Activated naive CD4-positive, alpha-beta T cell treated with anti-CD3 and anti-CD28 coated beads, Interleukin-2, amount 10 ng/mL, durations not matched to agents 7 days and 5 days (primary cell): Measurements from ENCODE around the gene CBL.

Experiments
- CTCF ChIA-PET: fragments of 350-600 bp; sonication (Branson Sonifier 250); formaldehyde crosslinking; loops from one replicate; lab custom pipeline; 2021; ENCODE audit warnings: antibody characterized with exemption; lab: Charles Lee
- DNase-seq: peaks from one replicate; pipeline ENCODE4 v3.0.0-alpha.2; 2020
- H3K27ac Mint-ChIP-seq: one replicate; pipeline ENCODE4 v1.8.0; 2021; ENCODE audit warnings: mild to moderate bottlenecking, moderate library complexity, mixed read lengths
- H3K27me3 Mint-ChIP-seq: one replicate; pipeline ENCODE4 v1.8.0; 2021; ENCODE audit warnings: mild to moderate bottlenecking, mixed read lengths
- H3K36me3 Mint-ChIP-seq: one replicate; pipeline ENCODE4 v1.8.0; 2021; ENCODE audit warnings: mixed read lengths
- H3K4me1 Mint-ChIP-seq: one replicate; pipeline ENCODE4 v1.8.0; 2021; ENCODE audit warnings: mixed read lengths
- H3K4me3 Mint-ChIP-seq: one replicate; pipeline ENCODE4 v1.8.0; 2021; ENCODE audit warnings: mild to moderate bottlenecking, moderate library complexity, mixed read lengths
- H3K9me3 Mint-ChIP-seq: one replicate; pipeline ENCODE4 v1.8.0; 2021; ENCODE audit warnings: mixed read lengths

Gene CBL

DNA sequence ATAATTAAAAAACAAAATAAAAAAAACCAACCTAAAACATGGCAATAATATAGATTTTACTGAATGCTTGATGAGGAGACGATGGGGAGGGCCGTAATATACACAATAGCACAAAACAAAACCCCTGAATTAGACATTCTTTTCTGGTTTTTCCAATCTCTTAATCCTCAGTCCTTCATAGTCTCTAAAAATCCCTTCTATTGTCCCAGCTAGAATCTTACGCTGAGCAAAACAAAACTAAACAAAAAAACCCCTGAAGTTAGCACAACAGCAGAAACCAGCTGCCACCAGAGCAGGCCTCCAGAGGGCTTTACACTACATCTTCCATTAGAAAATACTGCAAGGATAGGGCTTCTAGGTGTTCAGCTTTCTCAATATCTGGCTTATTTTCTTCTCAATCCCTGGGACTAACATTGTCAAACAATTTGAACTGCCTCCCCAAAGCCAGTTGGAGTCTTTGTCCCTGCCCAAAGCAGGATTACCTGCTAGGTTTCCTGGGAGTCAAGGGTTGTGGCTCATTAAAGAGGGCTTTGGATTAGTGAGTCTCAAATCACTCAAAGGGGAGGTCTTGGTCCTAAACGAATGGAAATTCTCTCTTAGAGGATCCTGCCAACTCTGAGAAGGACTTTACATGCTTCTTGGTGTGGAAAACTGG is 126.1 kb downstream of the CBL start:
- Mint-ChIP-seq H3K36me3 (peaks cover 7% of the 10 kb centered on the region), H3K9me3 (no peaks in the 10 kb centered on the region), H3K27me3 (peaks cover 20% of the 10 kb centered on the region), H3K4me3 (no peak overlapping the region), H3K27ac (peak overlapping the region; percentile 61), H3K4me1 (peaks cover 44% of the 10 kb centered on the region)
- DNase-seq = no peak
- CTCF ChIA-PET = interaction anchor here (0.8 to 9.8 kb wide), 2 partner anchors 10 to 142 kb away, joined by 4 to 106 read pairs; no protein-coding TSS in a partner anchor

DNA sequence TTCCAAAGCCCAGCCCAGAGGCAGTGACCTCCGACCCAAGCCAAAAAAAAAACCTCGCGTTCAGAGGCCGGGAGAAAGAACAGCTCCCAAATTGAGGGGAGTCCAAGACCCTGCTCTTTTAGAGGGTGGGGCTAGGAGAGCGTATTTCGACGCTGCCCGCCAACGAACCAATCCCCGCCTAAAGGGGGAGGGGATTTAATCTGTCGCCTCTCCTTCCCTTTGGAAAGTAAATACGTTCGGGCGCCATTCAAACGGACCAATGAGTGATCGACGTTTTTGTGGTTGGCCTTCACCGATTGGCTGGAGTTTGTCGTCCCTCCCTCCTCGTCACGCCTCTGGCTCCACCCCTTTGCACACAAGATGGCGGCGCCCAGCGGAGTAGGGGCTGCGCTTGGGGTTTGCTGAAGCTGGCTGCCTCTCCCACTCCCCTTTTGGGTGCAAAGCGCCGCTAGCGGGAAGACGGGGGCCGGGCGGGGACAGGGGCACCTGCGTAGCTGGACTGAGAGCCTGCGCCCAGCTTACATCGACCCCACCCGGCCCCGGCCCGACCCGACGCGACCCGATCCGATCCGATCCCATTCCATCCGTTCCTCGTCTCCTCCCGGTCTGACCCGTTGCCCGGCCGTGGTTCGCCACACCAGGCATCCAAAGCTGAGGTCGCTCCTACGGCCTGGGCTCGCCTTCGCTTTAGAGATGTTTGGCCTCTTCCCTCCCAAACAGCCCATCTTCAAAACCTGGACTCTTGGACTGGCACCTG is 128.2 kb downstream of the CBL start, which contains the start of gene RNF26:
Gene RNF26 (plus strand): TSS at position 354 of the 757 bp plus-strand sequence. CDS start 596 bp downstream, outside the sequence.
- peak within 1 kb of the TSS; percentile 97 for H3K27ac Mint-ChIP-seq
- H3K4me1 Mint-ChIP-seq = peaks cover 62% of the 10 kb centered on the region
- peak; percentile 97 for DNase-seq
- H3K4me3 Mint-ChIP-seq = peak within 1 kb of the TSS; percentile 99
- no peaks in the 10 kb centered on the region for H3K9me3 Mint-ChIP-seq
- CTCF ChIA-PET = interaction anchor here (0.9 to 9.8 kb wide), 3 partner anchors 12 to 22 kb away, joined by 3 to 106 read pairs (median 3); partner anchors contain the start of gene MCAM
- H3K36me3 Mint-ChIP-seq = peaks cover 15% of the 10 kb centered on the region
- H3K27me3 Mint-ChIP-seq = peaks cover 25% of the 10 kb centered on the region

DNA sequence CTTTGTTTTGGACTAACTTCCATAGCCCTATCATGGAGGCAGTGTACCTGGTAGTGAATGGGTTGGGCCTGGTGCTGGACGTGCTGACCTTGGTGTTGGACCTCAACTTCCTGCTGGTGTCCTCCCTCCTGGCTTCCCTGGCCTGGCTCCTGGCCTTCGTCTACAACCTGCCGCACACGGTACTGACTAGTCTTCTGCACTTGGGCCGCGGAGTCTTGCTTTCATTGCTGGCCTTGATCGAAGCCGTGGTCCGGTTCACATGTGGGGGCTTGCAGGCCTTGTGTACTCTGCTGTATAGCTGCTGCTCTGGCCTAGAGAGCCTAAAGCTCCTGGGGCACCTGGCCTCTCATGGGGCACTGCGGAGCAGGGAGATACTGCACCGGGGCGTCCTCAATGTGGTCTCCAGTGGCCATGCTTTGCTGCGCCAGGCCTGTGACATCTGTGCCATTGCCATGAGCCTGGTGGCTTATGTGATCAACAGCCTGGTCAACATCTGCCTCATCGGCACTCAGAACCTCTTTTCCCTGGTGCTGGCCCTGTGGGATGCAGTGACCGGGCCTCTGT is 129.0 kb downstream of the CBL start:
- peak overlapping the region; percentile 99 for H3K4me3 Mint-ChIP-seq
- H3K27me3 Mint-ChIP-seq = peaks cover 31% of the 10 kb centered on the region
- H3K27ac Mint-ChIP-seq = peak overlapping the region; percentile 97
- H3K36me3 Mint-ChIP-seq = peaks cover 15% of the 10 kb centered on the region
- DNase-seq = no peak
- CTCF ChIA-PET = interaction anchor here (0.6 to 9.8 kb wide), 2 partner anchors 13 to 126 kb away, joined by 4 to 106 read pairs; no protein-coding TSS in a partner anchor
- peaks cover 64% of the 10 kb centered on the region for H3K4me1 Mint-ChIP-seq
- no peaks in the 10 kb centered on the region for H3K9me3 Mint-ChIP-seq

DNA sequence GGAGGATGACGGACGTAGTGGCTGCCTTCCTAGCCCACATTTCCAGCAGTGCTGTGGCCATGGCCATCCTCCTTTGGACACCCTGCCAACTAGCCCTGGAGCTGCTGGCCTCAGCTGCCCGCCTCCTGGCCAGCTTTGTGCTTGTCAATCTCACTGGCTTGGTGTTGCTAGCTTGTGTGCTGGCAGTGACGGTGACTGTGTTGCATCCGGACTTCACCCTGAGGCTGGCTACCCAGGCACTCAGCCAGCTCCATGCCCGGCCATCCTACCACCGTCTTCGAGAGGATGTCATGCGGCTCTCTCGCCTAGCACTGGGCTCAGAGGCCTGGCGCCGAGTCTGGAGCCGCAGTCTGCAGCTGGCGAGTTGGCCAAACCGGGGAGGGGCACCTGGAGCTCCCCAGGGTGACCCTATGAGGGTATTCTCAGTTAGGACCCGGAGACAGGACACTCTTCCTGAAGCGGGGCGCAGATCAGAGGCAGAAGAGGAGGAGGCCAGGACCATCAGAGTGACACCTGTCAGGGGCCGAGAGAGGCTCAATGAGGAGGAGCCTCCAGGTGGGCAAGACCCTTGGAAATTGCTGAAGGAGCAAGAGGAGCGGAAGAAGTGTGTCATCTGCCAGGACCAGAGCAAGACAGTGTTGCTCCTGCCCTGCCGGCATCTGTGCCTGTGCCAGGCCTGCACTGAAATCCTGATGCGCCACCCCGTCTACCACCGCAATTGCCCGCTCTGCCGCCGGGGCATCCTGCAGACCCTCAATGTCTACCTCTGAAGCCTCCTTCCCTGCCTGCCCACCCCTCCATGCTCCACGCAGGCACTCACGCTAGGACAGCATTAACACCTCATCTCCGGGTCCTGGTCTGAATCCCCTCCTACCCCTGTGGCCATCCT is 129.8 kb downstream of the CBL start:
- Mint-ChIP-seq H3K4me3 (peak overlapping the region; percentile 99), H3K27me3 (peaks cover 32% of the 10 kb centered on the region), H3K4me1 (peaks cover 66% of the 10 kb centered on the region), H3K36me3 (peaks cover 15% of the 10 kb centered on the region), H3K9me3 (no peaks in the 10 kb centered on the region), H3K27ac (peak overlapping the region; percentile 97)
- no peak for DNase-seq
- CTCF ChIA-PET = interaction anchor here (0.6 to 9.8 kb wide), 2 partner anchors 13 to 126 kb away, joined by 4 to 106 read pairs; no protein-coding TSS in a partner anchor

DNA sequence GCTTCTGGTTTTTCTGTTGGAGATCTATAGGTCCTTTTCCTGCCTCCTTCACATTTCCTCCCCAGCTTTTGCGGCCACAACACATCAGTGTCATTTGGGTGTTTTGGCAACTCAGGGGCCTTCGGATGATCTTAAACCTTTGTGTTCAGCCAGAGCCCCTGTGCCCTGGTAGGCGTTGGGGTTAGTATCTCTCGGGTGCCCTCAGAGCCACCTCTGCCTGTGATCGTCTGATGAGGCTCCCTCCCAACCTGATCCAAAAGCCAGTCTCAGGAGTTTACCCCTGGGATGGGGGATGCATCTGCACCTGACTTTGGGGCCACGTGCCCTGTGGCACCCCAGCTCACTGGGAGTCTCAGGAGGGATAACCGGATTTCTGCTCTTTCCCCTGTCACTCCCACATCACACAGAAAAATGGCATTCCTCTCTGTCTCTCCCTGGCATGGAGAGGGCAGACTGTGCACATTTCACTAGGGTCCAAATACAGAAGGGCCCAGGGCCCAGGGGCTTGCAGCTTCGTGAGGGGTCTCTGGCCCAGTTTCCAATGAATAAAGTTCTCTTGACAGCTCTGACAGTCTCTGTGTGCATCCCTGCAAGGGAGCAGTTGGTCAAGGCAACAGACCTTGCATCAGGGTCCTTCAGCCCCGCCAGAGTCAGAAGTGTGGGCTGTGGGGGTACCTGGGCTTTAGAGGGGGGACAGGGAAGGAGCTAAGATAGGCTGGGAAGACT is 130.8 kb downstream of the CBL start:
- no peak for DNase-seq
- Mint-ChIP-seq H3K4me3 (peak overlapping the region; percentile 53), H3K4me1 (peaks cover 71% of the 10 kb centered on the region), H3K27me3 (peaks cover 38% of the 10 kb centered on the region), H3K9me3 (no peaks in the 10 kb centered on the region), H3K36me3 (peaks cover 15% of the 10 kb centered on the region), H3K27ac (no peak overlapping the region)
- CTCF ChIA-PET = interaction anchor here (0.7 to 9.8 kb wide), 9 partner anchors 10 to 425 kb away, joined by 3 to 106 read pairs (median 4); partner anchors contain the start of gene C2CD2L

DNA sequence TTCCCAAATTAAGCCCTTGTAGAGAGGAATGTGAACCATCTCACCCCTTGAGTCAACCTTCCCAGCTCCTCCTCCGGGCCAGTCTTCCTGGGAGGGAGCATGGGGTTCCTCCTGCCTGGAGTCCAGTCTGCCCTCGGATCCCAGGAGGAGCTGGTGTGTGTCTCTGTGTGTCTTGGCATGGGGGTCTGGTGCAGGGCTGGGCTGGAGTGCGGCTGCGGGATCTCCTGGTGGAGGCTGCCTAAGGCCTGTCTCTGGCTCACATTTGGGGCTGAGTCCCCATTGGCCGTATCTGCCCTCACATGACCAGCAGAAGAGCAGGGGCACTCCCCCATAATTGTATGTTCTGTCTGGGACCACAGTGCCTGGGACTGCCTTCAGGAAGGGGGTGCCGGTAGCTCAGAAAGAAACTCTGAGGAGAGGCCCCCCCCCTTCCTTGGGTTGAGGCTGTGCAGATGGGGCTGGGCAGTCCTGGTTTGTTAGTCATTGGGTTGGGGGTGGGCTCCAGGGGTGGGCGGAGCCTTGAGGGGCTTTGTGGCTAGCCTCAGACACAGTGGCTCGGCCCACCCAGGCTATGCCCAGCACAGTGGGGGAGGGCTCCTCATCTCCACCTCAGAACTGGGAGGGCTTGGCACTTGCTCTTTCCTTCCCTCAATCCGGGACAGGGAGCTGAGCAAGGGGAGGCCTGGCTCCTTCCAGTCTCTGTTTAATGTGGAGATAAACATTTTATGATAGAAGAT is 131.6 kb downstream of the CBL start:
- Mint-ChIP-seq H3K4me1 (peaks cover 69% of the 10 kb centered on the region), H3K27ac (no peak overlapping the region), H3K27me3 (peaks cover 46% of the 10 kb centered on the region), H3K4me3 (peak overlapping the region; percentile 26), H3K9me3 (no peaks in the 10 kb centered on the region), H3K36me3 (peaks cover 15% of the 10 kb centered on the region)
- no peak for DNase-seq
- CTCF ChIA-PET = interaction anchor here (0.6 to 9.8 kb wide), 44 partner anchors 8 to 734 kb away, joined by 3 to 106 read pairs (median 4); partner anchors contain the start of genes C2CD2L, CBL, HMBS and USP2

DNA sequence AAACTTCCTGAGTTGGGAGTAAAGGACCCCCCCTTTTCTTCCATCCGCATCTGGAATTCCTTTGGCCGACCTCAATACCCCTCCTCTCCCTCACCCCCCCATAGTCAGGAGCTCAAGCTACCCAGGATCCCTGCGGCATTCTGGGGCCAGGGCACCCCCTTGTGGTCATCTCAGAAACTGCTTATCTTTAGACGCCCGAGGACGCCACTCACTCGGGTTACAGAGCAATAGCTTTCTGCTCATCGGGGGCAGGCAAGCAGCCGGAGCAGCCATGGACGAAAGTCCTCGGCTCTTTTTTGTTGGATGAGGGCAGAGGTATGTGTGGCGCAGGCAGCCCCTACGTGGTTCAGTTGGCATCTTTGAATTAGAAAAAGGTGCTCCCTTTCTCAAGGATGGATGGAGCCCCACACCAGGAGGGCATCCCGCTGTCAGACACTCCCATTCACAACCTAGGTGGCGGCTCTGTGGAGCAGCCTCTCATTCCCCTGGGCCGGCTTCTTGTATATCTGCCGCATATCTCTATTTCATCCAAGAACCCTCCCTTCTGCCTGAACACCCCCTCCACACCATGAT is 132.3 kb downstream of the CBL start:
- Mint-ChIP-seq H3K27me3 (peaks cover 53% of the 10 kb centered on the region), H3K36me3 (peaks cover 15% of the 10 kb centered on the region), H3K9me3 (no peaks in the 10 kb centered on the region), H3K4me1 (peaks cover 64% of the 10 kb centered on the region), H3K4me3 (no peak overlapping the region), H3K27ac (no peak overlapping the region)
- CTCF ChIA-PET = interaction anchor here (0.6 to 9.8 kb wide), 42 partner anchors 9 to 735 kb away, joined by 3 to 106 read pairs (median 4); partner anchors contain the start of genes C2CD2L, CBL, HMBS and USP2
- DNase-seq = peak; percentile 81

DNA sequence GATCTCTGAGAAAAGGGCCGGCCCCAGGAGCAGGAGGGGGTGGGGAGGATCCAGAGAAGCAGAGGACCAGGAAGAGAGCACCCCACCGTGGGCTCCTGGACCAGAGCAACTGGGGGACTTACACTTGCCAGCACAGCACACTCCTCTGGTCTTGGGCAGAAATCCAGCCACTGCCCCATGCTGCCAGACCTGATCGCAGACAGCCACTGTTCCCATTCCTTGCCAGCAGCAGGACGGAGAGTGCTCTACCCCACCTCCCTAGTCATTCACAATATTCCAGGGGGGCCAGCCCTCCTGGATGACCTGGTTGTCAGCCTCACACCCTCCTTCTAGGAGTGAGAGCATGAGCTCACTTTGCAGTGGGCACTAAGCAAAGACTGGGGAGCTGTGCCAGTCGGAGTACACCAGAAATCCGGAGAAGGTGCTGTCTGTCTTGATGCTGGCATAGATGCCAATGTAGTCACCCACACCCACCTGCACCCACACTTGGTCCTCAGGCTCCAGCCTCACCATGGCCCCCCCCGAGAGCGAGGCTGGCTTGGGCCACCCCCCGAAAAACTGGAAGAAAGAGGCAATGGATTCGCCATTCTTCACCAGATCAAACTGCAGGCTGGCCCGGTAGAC is 132.9 kb downstream of the CBL start:
- Mint-ChIP-seq H3K27ac (no peak overlapping the region), H3K27me3 (peaks cover 60% of the 10 kb centered on the region), H3K36me3 (peaks cover 15% of the 10 kb centered on the region), H3K9me3 (no peaks in the 10 kb centered on the region), H3K4me3 (no peak overlapping the region), H3K4me1 (peaks cover 57% of the 10 kb centered on the region)
- no peak for DNase-seq
- CTCF ChIA-PET = interaction anchor here (0.9 to 9.8 kb wide), 30 partner anchors 9 to 255 kb away, joined by 3 to 106 read pairs (median 4); partner anchors contain the start of genes HMBS and USP2

DNA sequence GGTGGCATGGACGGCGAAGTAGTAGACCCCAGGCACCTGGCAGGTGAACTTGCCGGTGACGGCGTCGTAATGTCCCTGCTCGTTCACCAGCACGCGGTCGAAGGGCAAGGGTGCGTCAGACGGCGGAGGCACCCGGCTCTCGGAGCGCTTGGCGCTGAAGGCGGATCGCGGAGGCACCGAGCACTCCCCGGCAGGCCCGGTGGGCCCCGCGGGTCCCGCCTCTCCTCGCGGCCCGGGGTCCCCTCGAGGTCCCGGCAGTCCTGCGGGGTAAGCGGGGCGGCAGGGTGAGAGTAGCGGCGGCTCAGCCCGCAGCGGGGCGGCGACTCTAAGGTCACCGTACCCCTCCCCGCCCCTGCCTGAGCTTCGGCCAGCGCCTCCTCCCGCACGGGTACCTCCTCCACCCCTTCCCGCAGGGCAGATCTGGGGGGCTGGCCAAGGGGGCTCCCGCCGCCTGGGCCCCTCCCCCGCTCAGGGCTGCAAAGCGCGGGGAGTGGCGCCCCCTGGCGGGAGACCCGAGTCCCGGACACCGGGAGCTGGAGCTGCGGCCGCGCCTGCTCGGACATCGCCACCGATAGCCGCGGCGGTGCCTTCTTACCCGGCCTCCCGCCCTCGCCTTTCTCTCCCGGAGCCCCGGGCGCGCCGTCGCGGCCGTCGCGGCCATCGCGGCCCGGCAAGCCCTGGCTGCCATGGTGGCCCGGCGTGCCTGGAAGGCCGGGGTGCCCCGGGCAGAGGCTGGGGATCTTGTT is 133.6 kb downstream of the CBL start:
- no peak overlapping the region for H3K4me3 Mint-ChIP-seq
- H3K4me1 Mint-ChIP-seq = peaks cover 51% of the 10 kb centered on the region
- H3K36me3 Mint-ChIP-seq = peaks cover 15% of the 10 kb centered on the region

DNA sequence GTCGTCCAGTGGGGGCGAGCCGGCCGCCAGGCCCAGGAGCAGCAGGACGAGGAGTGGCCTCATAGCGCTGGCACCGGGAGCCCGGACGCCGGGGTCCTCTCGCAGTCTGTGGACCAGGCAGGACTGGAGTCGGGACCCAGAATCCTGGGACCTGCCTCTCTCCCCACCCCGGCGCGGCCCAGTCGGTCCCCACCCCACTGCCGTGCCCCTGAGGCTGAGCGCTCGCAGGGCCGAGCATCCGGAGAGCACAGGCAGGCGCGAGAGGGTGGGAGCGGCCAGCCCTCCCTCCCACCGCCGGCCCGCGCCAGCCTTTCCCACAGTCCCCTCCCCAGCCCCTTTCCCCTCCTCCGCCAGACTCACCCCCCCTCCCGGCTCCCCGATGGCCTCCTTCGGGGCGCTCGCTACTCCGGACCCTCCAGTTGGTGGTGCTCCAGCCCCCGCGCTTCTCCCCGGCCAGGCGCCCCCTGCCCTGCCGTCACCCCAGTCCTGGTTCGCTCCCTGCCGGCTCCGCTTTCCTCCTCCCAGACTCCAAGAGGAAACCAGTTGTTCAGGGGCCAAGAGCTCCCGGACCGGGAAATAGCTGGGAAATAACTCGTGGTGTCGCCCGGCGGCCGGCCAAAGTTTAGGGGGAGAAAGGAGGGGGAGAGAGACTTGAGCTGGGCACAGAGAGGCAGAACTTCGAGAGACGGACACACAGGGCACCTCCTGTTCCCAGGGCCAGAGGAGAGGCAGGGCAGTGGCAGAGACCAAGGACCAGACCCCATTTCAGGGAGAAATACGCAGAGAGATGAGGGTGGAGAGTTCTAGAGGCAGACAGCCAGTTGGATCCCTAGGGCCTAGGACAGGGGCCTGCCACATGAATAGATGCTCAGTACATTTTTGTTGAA is 134.4 kb downstream of the CBL start, which contains the start of gene C1QTNF5:
Gene C1QTNF5 (minus strand): TSS at position 549 of the 887 bp plus-strand sequence. CDS start 486 bp downstream, at position 63.
- DNase-seq = no peak
- Mint-ChIP-seq H3K4me1 (peaks cover 43% of the 10 kb centered on the region), H3K9me3 (no peaks in the 10 kb centered on the region), H3K27ac (no peak within 1 kb of the TSS), H3K36me3 (peaks cover 15% of the 10 kb centered on the region), H3K4me3 (no peak within 1 kb of the TSS), H3K27me3 (peaks cover 75% of the 10 kb centered on the region)
- CTCF ChIA-PET = interaction anchor here (0.6 to 9.8 kb wide), 10 partner anchors 8 to 274 kb away, joined by 3 to 106 read pairs (median 4); no protein-coding TSS in a partner anchor

More for the DNA sequence above, 133.6 kb downstream of the CBL start:
- CTCF ChIA-PET = interaction anchor here (0.6 to 9.8 kb wide), 11 partner anchors 8 to 273 kb away, joined by 3 to 106 read pairs (median 4); partner anchors contain the start of gene HMBS
- no peak overlapping the region for H3K27ac Mint-ChIP-seq
- H3K27me3 Mint-ChIP-seq = peaks cover 67% of the 10 kb centered on the region
- DNase-seq = peak; percentile 55
- H3K9me3 Mint-ChIP-seq = no peaks in the 10 kb centered on the region
